ENCODE data around the gene ACAA1.

Gene ACAA1

DNA sequence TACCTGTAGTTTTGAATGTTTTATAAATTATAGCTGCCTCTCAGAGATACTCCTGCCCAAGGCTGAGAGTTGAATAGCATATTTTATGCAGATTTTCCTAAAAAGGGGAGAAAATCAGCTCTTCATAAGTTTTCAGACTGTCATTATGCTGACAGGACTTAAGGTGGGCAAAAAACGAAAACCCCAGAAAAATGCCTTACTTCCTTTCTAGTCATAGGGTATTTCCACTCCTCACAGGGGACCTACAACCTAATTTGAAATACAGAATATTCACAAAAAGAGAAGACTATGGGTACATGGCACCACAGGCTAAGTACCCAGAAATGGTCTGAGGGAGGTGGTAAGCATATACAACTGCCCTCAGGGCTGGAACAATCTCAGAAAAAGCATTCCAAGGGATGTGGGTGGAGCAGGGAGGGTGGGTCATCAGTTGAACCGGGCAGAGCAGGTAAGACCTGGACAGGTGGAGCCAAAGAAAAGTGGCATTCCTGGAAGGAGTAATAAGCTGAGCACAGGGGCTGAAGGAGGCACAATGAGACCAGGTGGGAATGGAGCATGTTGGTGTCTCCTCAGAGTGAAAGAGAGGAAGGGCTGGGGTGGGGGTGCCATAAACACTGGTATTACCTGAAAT is 17.8 kb upstream of the ACAA1 start:
- TF ChIP-seq, protein P1, sequence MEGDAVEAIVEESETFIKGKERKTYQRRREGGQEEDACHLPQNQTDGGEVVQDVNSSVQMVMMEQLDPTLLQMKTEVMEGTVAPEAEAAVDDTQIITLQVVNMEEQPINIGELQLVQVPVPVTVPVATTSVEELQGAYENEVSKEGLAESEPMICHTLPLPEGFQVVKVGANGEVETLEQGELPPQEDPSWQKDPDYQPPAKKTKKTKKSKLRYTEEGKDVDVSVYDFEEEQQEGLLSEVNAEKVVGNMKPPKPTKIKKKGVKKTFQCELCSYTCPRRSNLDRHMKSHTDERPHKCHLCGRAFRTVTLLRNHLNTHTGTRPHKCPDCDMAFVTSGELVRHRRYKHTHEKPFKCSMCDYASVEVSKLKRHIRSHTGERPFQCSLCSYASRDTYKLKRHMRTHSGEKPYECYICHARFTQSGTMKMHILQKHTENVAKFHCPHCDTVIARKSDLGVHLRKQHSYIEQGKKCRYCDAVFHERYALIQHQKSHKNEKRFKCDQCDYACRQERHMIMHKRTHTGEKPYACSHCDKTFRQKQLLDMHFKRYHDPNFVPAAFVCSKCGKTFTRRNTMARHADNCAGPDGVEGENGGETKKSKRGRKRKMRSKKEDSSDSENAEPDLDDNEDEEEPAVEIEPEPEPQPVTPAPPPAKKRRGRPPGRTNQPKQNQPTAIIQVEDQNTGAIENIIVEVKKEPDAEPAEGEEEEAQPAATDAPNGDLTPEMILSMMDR (IDR thresholded peaks at IDR 0.05; ENCODE audit: low read depth, low read length): no peak
- in situ Hi-C loops (cut with HindIII; ENCODE audit: low sequenced_read_pairs): no loop called here
- no peak for DNase-seq (ENCODE audit: low read depth, low spot score)
- H3K4me3 ChIP-seq (ENCODE audit: low read depth, low read length): no peak overlapping the region

DNA sequence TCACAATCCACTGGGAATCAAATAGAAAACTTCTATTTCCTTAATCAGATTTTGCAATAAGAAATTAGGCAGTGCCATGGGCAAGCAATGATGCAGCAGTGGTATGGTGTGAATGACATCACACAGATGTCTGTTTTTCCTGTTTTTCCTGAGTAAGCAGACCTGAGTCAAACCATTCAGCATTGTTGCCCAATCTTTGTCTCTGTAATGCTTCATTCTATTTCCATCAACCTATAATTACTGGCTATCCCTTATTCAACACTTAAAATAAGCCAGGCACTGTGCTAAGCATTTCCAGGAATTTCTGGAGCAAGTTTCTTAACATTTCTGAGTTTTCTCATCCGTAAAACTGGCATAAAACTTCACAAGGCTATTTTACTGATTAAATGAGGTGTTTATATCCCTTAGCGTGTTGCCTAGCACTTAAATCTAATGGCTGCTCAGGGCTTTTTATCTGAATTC is 17.1 kb upstream of the ACAA1 start:
- TF ChIP-seq, protein P1 (IDR thresholded peaks at IDR 0.05; ENCODE audit: low read depth, low read length): no peak
- DNase-seq (ENCODE audit: low read depth, low spot score): no peak
- in situ Hi-C loops (cut with HindIII; ENCODE audit: low sequenced_read_pairs): no loop called here
- H3K4me3 ChIP-seq (ENCODE audit: low read depth, low read length): no peak overlapping the region

DNA sequence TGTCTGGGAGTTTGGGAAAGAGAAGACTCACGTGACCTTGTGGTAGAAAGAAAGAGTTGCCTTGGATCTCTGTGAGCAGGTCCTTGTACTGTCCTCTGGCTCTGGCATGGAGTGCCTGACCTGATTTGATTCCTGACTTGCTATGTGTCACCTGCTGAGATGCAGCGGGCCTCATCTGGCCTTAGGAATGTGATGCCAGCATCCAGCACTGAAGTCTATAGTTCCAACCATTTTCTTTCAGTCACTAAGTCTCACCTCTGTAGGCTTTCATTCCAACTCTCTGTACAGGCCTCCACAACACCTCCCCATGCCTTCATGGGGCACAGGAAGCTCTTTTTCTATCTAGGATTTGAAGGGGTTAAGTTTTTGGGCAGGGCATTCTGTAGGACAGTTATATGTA is 16.3 kb upstream of the ACAA1 start:
- H3K4me3 ChIP-seq (ENCODE audit: low read depth, low read length): no peak overlapping the region
- DNase-seq (ENCODE audit: low read depth, low spot score): no peak
- TF ChIP-seq, protein P1 (IDR thresholded peaks at IDR 0.05; ENCODE audit: low read depth, low read length): no peak
- in situ Hi-C loops (cut with HindIII; ENCODE audit: low sequenced_read_pairs): no loop called here

DNA sequence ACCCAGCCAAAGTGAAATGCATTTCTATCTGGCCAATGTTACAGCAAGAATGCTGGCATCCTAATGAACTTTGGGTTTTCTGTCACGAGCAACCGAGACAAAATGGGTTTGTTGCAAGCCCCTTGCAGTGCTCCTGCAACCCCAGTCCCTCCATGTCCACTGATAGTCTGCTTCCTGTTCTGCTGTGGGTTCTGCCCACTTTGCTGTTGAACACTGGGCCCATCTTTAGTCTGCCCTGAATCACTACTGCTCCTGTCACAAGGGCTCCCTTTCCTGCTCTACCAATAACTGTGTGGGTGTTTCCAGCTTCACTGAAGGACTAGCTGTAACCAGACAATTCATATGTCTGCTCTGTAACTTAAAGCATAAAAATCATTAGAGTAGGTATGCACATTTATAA is 15.7 kb upstream of the ACAA1 start:
- DNase-seq (ENCODE audit: low read depth, low spot score): no peak
- no peak overlapping the region for H3K4me3 ChIP-seq (ENCODE audit: low read depth, low read length)
- in situ Hi-C loops (cut with HindIII; ENCODE audit: low sequenced_read_pairs): no loop called here
- TF ChIP-seq, protein P1 (IDR thresholded peaks at IDR 0.05; ENCODE audit: low read depth, low read length): no peak

DNA sequence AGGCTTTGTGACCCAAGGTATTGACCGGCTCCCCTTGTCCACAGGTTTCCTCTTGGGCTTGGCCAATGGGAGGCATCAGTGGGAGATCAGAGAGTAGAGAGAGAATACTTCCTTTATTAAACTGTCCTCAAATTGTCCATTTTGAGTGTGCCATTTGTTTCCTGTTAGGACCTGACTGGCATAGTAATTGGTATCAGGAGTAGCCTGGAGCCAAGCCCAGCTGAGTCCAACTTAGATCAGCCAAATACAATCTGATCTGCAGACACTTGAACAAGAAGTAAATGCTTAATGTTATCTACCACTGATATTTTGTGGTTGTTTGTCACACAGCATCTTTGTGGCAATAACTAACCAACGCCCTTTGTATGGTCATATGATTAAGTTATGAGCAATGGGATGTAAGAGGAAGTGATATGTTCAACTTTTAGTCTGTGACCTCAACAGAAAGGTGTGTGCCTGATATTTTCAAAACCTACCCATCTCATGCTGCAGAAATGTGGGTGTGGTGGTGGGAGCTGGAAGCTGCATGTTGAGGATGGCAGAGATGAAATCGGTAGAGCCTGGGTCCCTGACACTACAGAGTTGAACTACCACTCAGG is 14.8 kb upstream of the ACAA1 start:
- in situ Hi-C loops (cut with HindIII; ENCODE audit: low sequenced_read_pairs): no loop called here
- TF ChIP-seq, protein P1 (IDR thresholded peaks at IDR 0.05; ENCODE audit: low read depth, low read length): no peak
- no peak for DNase-seq (ENCODE audit: low read depth, low spot score)
- H3K4me3 ChIP-seq (ENCODE audit: low read depth, low read length): no peak overlapping the region

DNA sequence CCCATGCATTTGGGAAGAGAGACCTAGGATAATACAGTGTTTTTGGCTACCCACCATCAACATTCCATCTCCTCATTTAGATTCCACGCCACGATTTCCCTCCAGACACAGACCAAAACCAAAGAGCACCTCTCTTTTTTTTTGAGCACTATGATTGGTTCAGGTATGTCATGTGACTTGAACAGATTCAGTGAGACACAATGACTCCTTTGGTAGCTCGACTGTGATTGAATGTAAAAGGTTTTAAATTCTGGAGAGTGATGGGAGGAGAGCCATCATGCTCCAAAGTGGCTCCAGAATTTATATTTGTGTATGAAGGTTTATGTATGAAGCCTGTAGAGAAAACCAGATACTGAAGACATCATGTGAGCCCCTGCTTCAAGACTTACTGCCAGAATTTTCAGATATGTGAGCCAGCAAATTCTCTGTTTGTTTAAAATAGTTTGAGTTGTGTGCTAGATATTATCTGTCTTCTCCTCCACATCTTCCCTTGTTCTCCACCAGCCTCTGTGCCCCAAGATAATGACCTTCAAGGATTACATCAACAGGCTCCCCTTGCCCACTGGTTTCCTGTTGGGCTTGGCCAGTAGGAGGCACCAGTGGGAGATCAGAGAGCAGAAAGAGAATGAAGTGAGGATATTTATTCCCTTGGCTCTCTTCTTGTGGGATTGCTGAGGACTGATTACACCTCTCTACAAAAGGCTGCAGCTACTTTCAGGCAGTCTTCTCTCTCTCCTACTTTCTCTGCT is 14.0 kb upstream of the ACAA1 start:
- H3K4me3 ChIP-seq (ENCODE audit: low read depth, low read length): no peak overlapping the region
- in situ Hi-C loops (cut with HindIII; ENCODE audit: low sequenced_read_pairs): no loop called here
- no peak for DNase-seq (ENCODE audit: low read depth, low spot score)
- TF ChIP-seq, protein P1 (IDR thresholded peaks at IDR 0.05; ENCODE audit: low read depth, low read length): no peak

Measured in astrocyte of the spinal cord (primary cell).